HEK293 (cell line): Measurements from ENCODE around the gene SIK2.

Experiments used
- CTCF ChIA-PET: fragments of 350-600 bp; formaldehyde crosslinking; extraction: SDS; loops from one replicate; lab custom pipeline; 2021; ENCODE audit warnings: antibody characterized with exemption; lab: Yijun Ruan, JAX
- POLR2A ChIA-PET: fragments of 300-600 bp; formaldehyde crosslinking; extraction: SDS; loops from one replicate; lab custom pipeline; 2020; ENCODE audit warnings: antibody characterized with exemption, inconsistent platforms; lab: Yijun Ruan, JAX
- H3K27ac ChIP-seq: fragments of 200-500 bp; sonication (Bioruptor generic); 2 replicates; pipeline ENCODE4 v1.5.1; 2014; ENCODE audit warnings: low read depth, low read length, control low read depth, inconsistent platforms; ENCODE audit errors: extremely low read depth
- H3K36me3 ChIP-seq, 2 experiments: fragments of 200-500 bp in 1 of 2; sonication (Bioruptor generic) in 1 of 2; 1 replicate in 1 of 2; 2 replicates in 1 of 2; pipeline ENCODE4 v1.5.1; 2014 to 2017; ENCODE audit warnings: inconsistent platforms in 2 of 2, low read length in 2 of 2; ENCODE audit not compliant: control insufficient read depth in 2 of 2, insufficient read depth in 1 of 2
- H3K4me1 ChIP-seq: fragments of 200-500 bp; sonication (Bioruptor generic); 2 replicates; pipeline ENCODE4 v1.5.1; 2014; ENCODE audit warnings: mild to moderate bottlenecking, low read length, inconsistent platforms; ENCODE audit not compliant: control insufficient read depth, insufficient read depth
- H3K4me3 ChIP-seq: 2 replicates; pipeline ENCODE4 v1.5.1; 2011; ENCODE audit warnings: low read depth, mild to moderate bottlenecking, control low read depth, low read length, moderate library complexity
- H3K9me3 ChIP-seq: fragments of 200-500 bp; sonication (Bioruptor generic); 2 replicates; pipeline ENCODE4 v1.5.1; 2014; ENCODE audit warnings: low read depth, low read length, inconsistent platforms; ENCODE audit not compliant: control insufficient read depth, insufficient read depth
- BCL6B ChIP-seq: fragments of 450-650 bp; formaldehyde crosslinking; IDR thresholded peaks from 2 replicates; pipeline ENCODE4 v1.5.1; 2017; ENCODE audit warnings: missing biosample characterization, missing genetic modification characterization
- GLI2 ChIP-seq: fragments of 450-650 bp; formaldehyde crosslinking; IDR thresholded peaks from 2 replicates; pipeline ENCODE4; 2017; ENCODE audit warnings: missing biosample characterization, missing genetic modification characterization, low read depth, borderline replicate concordance
- INSM2 ChIP-seq: fragments of 450-650 bp; formaldehyde crosslinking; IDR thresholded peaks from 2 replicates; pipeline ENCODE4 v1.5.1; 2016; ENCODE audit warnings: missing biosample characterization, missing genetic modification characterization
- PBX3 ChIP-seq: sonication (generic); formaldehyde crosslinking; IDR thresholded peaks from 2 replicates; pipeline ENCODE4 v1.8.1; 2022; ENCODE audit warnings: mild to moderate bottlenecking, moderate library complexity, missing genetic modification reagents
- PRDM1 ChIP-seq: fragments of 450-650 bp; formaldehyde crosslinking; IDR thresholded peaks from 2 replicates; pipeline ENCODE4; 2016; ENCODE audit warnings: missing biosample characterization, missing genetic modification characterization
- SP2 ChIP-seq: fragments of 450-650 bp; formaldehyde crosslinking; IDR thresholded peaks from 2 replicates; pipeline ENCODE4 v1.5.1; 2016; ENCODE audit warnings: missing biosample characterization, missing genetic modification characterization
- ZNF114 ChIP-seq: fragments of 450-650 bp; formaldehyde crosslinking; IDR thresholded peaks from 2 replicates; pipeline ENCODE4 v1.5.0; 2017; ENCODE audit warnings: missing biosample characterization, missing genetic modification characterization
- ZNF121 ChIP-seq: fragments of 450-650 bp; formaldehyde crosslinking; IDR thresholded peaks from 2 replicates; pipeline ENCODE4 v1.5.1; 2016; ENCODE audit warnings: missing biosample characterization, missing genetic modification characterization
- ZNF169 ChIP-seq: fragments of 450-650 bp; formaldehyde crosslinking; IDR thresholded peaks from 2 replicates; pipeline ENCODE4 v1.5.1; 2016; ENCODE audit warnings: missing biosample characterization, missing genetic modification characterization
- ZNF174 ChIP-seq: fragments of 450-650 bp; formaldehyde crosslinking; IDR thresholded peaks from 2 replicates; pipeline ENCODE4 v1.5.0; 2017; ENCODE audit warnings: missing biosample characterization, mild to moderate bottlenecking, missing genetic modification characterization
- ZNF19 ChIP-seq: fragments of 450-650 bp; formaldehyde crosslinking; IDR thresholded peaks from 2 replicates; pipeline ENCODE4; 2016; ENCODE audit warnings: missing biosample characterization, missing genetic modification characterization, low read depth
- ZNF280C ChIP-seq: fragments of 450-650 bp; formaldehyde crosslinking; IDR thresholded peaks from 2 replicates; pipeline ENCODE4 v1.5.1; 2016; ENCODE audit warnings: missing biosample characterization, missing genetic modification characterization
- ZNF366 ChIP-seq: fragments of 450-650 bp; formaldehyde crosslinking; conservative IDR thresholded peaks from 2 replicates; pipeline ENCODE4 v1.5.1; 2016; ENCODE audit warnings: missing biosample characterization, missing genetic modification characterization
- ZNF513 ChIP-seq: fragments of 450-650 bp; IDR thresholded peaks from 2 replicates; pipeline ENCODE4 v1.5.1; 2018; ENCODE audit warnings: missing biosample characterization, missing genetic modification characterization
- ZNF645 ChIP-seq: fragments of 450-650 bp; formaldehyde crosslinking; IDR thresholded peaks from 2 replicates; pipeline ENCODE4; 2016; ENCODE audit warnings: missing biosample characterization, missing genetic modification characterization
- ZNF791 ChIP-seq: fragments of 450-650 bp; formaldehyde crosslinking; IDR thresholded peaks from 2 replicates; pipeline ENCODE4 v1.5.1; 2016; ENCODE audit warnings: missing biosample characterization, missing genetic modification characterization

Gene SIK2

GRCh38 chr11:111598148-111598547 lies 4.1 kb upstream of the SIK2 start:
- ChIA-PET POLR2A (no interaction called here), CTCF (interaction anchor here (0.6 to 3.3 kb wide), 8 partner anchors 12 to 246 kb away, joined by 3 to 21 read pairs (median 4); no protein-coding TSS in a partner anchor)

GRCh38 chr11:111598559-111598958 lies 3.7 kb upstream of the SIK2 start:
- CTCF ChIA-PET: interaction anchor here (0.7 to 3.3 kb wide), 5 partner anchors 12 to 245 kb away, joined by 3 to 21 read pairs (median 8); no protein-coding TSS in a partner anchor
- H3K27ac ChIP-seq: no peak overlapping the region
- TF ChIP-seq ZNF645 (tag by site-specific recombination) (no peak), ZNF121 (tag by site-specific recombination) (no peak), SP2 (tag by site-specific recombination) (no peak), ZNF280C (no peak), ZNF114 (no peak), ZNF791 (no peak), ZNF513 (tag by site-specific recombination) (no peak), ZNF19 (tag by site-specific recombination) (no peak), GLI2 (tag by site-specific recombination) (no peak), BCL6B (tag by site-specific recombination) (no peak), ZNF366 (tag by site-specific recombination) (no peak)
- no peak overlapping the region for H3K4me3 ChIP-seq
- POLR2A ChIA-PET: no interaction called here
- H3K36me3 ChIP-seq: no peaks in the 10 kb centered on the region
- H3K9me3 ChIP-seq: no peaks in the 10 kb centered on the region
- no peaks in the 10 kb centered on the region for H3K4me1 ChIP-seq

More at GRCh38 chr11:111598148-111598547, 4.1 kb upstream of the SIK2 start:
- no peaks in the 10 kb centered on the region for H3K9me3 ChIP-seq
- H3K4me1 ChIP-seq: no peaks in the 10 kb centered on the region
- no peak overlapping the region for H3K27ac ChIP-seq
- no peak for TF ChIP-seq ZNF169 (tag by site-specific recombination)
- TF ChIP-seq ZNF174: no peak
- no peak for TF ChIP-seq INSM2
- TF ChIP-seq PBX3 (CRISPR knock-in tag): no peak
- peak; percentile 62; the same call in 1 of the 2 replicates for TF ChIP-seq PRDM1 (tag by site-specific recombination)
- H3K4me3 ChIP-seq: no peak overlapping the region
- no peaks in the 10 kb centered on the region for H3K36me3 ChIP-seq
